Measurements from ENCODE around the gene DNM1L. TPM values are rescaled to one million over a fixed set of nuclear protein-coding genes. Genes with fewer than 3 reads are reported as not detected.

The DNM1L gene
- total and polyA plus RNA-seq, 9 of the 15 experiments (the other 6 are each of a cell fraction or from before 2014, with no cell fraction given): 24.1 to 82.8 (median 61.5) TPM

GRCh38 chr12:32755051-32755653, 76.1 kb downstream of the DNM1L start (continued):
- TF ChIP-seq THAP12 (CRISPR knock-in tag; IDR thresholded peaks at IDR 0.05) (0 out of 2 replicates have a peak, but pooled peaks have one; percentile 19), ZNF696 (CRISPR knock-in tag; conservative IDR thresholded peaks at IDR 0.05) (no peak), NEUROD1 (IDR thresholded peaks at IDR 0.05; ENCODE audit: borderline replicate concordance, low read depth, low read length, partially characterized antibody) (no peak), ETS1 (conservative IDR thresholded peaks at IDR 0.05; ENCODE audit: control insufficient read depth, low read depth, low read length) (peak; percentile 66; the same call in 1 of the 2 replicates), HMGN3 (IDR thresholded peaks at IDR 0.05; ENCODE audit: borderline replicate concordance, extremely low read depth, insufficient read length, low read depth, low read length) (peak; percentile 32), KDM2B (CRISPR knock-in tag; IDR thresholded peaks at IDR 0.05) (no peak), IRF1 (CRISPR knock-in tag; IDR thresholded peaks at IDR 0.05; ENCODE audit: borderline replicate concordance) (0 out of 2 replicates have a peak, but pooled peaks have one; percentile 31), ZNF24 (IDR thresholded peaks at IDR 0.05) (0 out of 2 replicates have a peak, but pooled peaks have one; percentile 9), ZFP36 (IDR thresholded peaks at IDR 0.05; ENCODE audit: low read depth, low read length, partially characterized antibody) (peak; percentile 95), ZNF316 (IDR thresholded peaks at IDR 0.05) (0 out of 2 replicates have a peak, but pooled peaks have one; percentile 11), STAG1 (CRISPR knock-in tag; IDR thresholded peaks at IDR 0.05; ENCODE audit: borderline replicate concordance) (peak; percentile 85; the same call in 1 of the 2 replicates), HINFP (tag; conservative IDR thresholded peaks at IDR 0.05; ENCODE audit: low read depth) (no peak), LCOR (CRISPR knock-in tag; IDR thresholded peaks at IDR 0.05) (0 out of 2 replicates have a peak, but pooled peaks have one; percentile 69), CBFA2T3 (IDR thresholded peaks at IDR 0.05) (peak; percentile 22; the same call in 1 of the 2 replicates), ZNF740 (CRISPR knock-in tag; IDR thresholded peaks at IDR 0.05) (0 out of 2 replicates have a peak, but pooled peaks have one; percentile 53), ZNF740 (tag; IDR thresholded peaks at IDR 0.05) (no peak), CREM (IDR thresholded peaks at IDR 0.05; ENCODE audit: low read depth) (0 out of 2 replicates have a peak, but pooled peaks have one; percentile 48), ZBTB5 (IDR thresholded peaks at IDR 0.05) (no peak)
